GM21390 (cell line): ENCODE data around the gene NUB1.

ENCODE experiments used
- ATAC-seq: cut with Tn5 transposase; IDR thresholded peaks from one replicate; pipeline ENCODE4 v1.9.1; 2021; ENCODE audit not compliant: unreplicated experiment

Gene NUB1

DNA sequence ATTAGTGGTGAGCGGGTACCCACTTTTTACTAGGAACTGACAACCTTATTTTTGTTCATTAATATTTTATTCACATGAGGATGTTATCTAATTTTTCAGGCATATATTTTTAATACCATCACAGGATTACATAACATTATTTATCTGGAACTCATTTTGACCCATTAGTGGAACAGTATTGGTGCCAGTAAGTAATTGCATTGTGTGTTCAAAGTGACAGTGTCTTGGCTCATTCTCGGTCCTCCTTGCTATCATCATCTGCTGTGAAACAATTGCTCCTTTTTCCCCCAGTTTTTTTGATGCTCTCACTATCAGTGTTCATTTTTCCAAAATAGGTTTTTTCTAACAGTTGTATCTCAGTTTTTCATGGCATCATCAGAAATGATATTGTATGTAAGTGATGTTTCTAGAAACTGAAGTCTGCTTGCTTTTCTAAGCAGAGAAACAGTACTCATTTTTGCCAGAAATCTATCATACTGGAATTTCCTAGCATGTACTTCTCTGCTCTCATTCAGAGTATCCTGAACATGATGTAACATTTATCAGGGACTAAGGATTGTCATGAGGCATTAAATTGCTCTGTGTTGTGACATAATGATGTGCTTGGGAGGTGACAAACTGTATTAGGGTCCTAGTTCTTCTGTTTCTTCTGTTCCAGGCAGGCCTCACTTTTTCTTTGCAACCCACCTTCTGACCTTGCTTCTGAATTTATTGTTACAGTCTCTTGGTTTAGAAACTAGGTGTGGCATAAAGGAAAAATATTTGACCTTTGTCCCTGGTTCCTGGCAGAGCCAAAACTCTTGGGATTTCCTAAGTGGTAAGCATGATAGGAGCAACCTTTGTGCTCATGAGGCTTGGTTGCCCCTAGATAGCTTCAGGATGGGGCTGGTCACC lies 4.2 kb downstream of the NUB1 start:
- no peak for ATAC-seq

GRCh38 chr7:151346470-151346769 lies 4.8 kb downstream of the NUB1 start:
- no peak for ATAC-seq

- ATAC-seq = no peak
These were observed 5.6 kb downstream of the NUB1 start for GRCh38 chr7:151347200-151347599.

DNA sequence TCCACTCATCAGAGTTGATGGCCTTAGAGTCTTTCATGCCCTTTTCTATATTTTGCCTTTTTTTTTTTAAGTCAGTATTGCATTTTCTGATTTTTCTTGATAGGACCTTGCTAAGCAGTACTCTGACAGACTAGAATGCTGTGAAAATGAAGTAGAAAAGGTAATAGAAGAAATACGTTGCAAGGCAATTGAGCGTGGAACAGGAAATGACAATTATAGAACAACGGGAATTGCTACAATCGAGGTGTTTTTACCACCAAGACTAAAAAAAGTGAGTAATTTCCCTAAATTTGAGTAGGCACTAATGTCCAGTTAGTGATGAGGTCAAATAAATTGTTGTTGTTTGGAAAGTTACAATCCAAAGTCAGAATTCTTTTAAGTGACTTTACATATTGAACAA lies 7.4 kb downstream of the NUB1 start:
- no peak for ATAC-seq

GRCh38 chr7:151349507-151349853 lies 7.9 kb downstream of the NUB1 start:
- peak; percentile 45 for ATAC-seq

DNA sequence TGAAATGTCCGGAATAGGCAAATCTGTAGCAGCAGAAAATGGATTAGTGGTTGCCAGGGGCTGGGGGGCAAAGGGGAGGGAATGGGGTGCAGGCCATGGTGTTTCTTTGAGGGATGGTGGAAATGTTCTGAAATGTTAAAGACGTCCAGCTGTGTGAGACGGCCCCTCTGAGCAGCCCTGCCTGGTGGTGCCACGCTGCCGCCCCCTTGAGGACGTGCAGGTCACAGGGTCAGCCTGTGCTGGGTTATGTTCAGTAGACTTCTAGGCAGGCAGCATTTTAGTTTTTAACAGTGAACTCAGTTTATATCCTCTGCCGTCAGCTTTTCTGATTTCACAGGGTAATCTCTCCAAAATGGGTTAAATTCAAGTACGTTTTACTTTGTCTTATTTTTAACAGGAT lies 9.4 kb downstream of the NUB1 start:
- ATAC-seq = no peak

- no peak for ATAC-seq
These were observed 10.4 kb downstream of the NUB1 start for GRCh38 chr7:151351967-151352366.

GRCh38 chr7:151352512-151352911 lies 10.9 kb downstream of the NUB1 start:
- no peak for ATAC-seq

DNA sequence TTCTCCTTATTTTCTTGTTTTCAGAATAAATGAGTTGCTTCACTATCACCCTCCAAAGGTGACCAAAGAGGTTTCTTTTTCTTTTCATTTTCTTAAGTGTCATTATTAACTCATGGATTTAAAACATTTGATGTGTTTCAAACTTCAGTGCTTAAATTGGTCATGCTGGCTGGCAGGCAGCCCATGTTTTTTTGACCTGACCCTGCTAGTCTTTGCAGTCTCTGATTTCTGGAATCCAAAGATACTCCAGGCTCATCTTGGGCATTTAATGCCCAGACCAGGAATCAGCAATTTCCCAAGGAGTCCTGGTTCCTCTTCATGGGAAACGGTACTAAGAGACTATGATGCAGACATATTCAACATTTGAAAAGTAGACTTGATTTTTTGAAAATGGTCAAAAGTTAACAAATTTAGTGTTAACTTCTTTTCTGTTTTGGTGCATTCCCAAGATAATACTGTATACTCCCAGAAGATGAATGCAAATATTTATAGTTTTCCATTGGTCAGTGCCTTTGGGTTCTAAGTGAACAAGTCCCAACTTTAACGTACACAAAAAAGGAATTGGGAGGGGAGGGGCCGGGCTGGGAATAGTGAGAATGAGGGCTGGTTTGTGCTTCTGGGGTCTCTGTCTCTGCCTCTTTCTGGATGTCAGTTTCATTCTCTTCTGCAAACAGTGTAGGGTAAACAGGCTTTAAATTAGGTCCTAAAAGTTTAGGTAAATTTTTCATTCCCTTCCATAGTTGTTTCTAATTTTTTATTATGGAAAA lies 19.8 kb downstream of the NUB1 start:
- ATAC-seq = no peak

GRCh38 chr7:151363182-151363581 lies 21.6 kb downstream of the NUB1 start:
- ATAC-seq = no peak

GRCh38 chr7:151366166-151366879 lies 24.7 kb downstream of the NUB1 start:
- no peak for ATAC-seq

GRCh38 chr7:151366880-151367222 lies 25.2 kb downstream of the NUB1 start:
- ATAC-seq = no peak

DNA sequence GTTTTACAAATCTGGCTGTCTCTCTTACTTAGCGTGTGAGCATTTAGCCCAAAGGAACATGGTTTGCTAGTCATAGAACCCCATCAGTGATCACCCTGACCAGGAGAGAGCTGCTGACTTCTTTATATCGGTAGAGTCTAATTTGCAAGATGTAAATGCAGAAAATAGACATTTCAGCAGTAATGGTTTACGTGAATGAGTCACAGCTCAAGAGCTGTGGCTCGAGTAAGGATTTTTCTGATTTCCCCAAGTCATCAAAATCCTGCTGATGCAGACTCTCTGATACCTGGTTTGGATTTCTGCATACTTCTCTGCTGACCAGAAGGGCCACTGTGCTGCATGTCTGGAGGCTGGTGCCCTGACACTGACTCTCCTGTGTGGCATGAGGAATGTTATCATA lies 25.7 kb downstream of the NUB1 start:
- ATAC-seq = no peak

GRCh38 chr7:151368136-151368571 lies 26.5 kb downstream of the NUB1 start:
- peak; percentile 93 for ATAC-seq

DNA sequence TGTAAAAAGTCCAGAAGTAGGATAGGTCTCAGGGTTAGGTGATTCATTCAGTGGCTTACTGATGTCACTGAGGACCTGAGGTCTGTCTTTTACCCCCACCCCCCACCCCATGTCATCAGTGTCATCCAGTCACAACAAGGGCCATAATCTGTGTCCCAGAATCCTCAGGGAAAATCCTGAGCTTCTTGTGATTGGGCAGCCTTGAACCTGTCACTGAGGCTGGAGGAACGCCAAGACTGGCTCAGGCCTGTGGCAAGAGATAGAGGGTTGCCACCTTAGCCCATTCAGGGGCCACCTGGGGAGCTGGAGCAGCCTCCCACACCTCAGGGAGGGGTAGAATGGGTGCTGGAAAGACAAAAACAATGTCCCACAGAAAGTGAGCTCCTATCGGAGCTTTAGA lies 29.7 kb downstream of the NUB1 start:
- ATAC-seq = no peak

DNA sequence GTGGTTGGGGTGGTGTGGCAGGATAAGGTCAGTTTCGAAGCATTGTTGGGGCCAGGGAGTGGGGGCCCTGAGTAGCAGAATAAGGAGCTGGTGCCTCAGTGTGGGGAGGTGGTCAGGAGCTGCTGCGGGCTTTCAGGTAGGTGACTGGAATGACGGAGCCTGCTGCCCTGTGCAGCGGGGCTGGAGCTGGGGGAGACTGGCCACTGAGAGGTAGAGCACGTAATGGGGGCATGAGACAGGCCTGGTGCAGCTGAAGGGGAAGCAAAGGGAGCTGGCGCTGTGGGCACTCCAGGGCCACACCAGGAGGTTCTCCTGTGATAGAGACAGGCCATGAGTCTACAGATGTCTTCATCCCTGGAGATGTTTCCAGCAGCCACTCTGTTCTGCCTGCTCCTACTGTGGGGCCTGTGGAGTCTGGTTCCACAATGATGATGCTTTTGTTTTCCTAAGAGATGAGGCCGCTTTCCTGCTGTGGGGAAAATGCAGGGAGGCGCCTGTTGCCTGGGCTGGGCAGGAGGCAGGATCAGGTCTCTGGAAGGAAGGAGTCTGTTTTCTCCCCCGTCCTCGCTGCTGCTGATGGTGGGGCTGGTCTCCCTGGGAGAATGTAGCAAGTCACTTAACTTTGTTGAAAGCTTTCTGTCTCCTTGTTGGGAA lies 31.1 kb downstream of the NUB1 start:
- no peak for ATAC-seq

- no peak for ATAC-seq
These were observed 32.0 kb downstream of the NUB1 start for GRCh38 chr7:151373599-151373998.

- ATAC-seq = no peak
These were observed 32.5 kb downstream of the NUB1 start for GRCh38 chr7:151374139-151374538.

GRCh38 chr7:151374726-151375125 lies 33.1 kb downstream of the NUB1 start:
- no peak for ATAC-seq

- no peak for ATAC-seq
These were observed 34.1 kb downstream of the NUB1 start for GRCh38 chr7:151375530-151376217.
